Stomach (tissue), 9 donors: ENCODE results near the gene MYH11. TPM values are rescaled to one million over a fixed set of nuclear protein-coding genes. Genes with fewer than 3 reads are reported as not detected.
"Not testable (repeated sequence)": the region's sequence is repeated elsewhere in the genome, so short reads cannot be mapped to it uniquely, and the experiment has no call there.

Source experiments
- DNase-seq, 2 donors: peaks; one replicate each; pipeline versions ENCODE4 v3.0.0 to v3.0.0-alpha.2; 2013 to 2019
- H3K27ac ChIP-seq, 5 donors: fragments of 200-600 bp in 4 of 5; sonication (generic) in 4 of 5; one replicate each; pipeline ENCODE4 v1.5.1; 2013 to 2019; ENCODE audit warnings: mild to moderate bottlenecking in 1 of 5, moderate library complexity in 1 of 5
- H3K27me3 ChIP-seq, 3 donors: fragments of 200-600 bp; sonication (generic); one replicate each; pipeline ENCODE4 v1.5.1; 2017 to 2019; ENCODE audit warnings: mixed run types in 1 of 3
- H3K36me3 ChIP-seq, 4 donors: fragments of 200-600 bp; sonication (generic); 1 replicate in 3 of 4; 2 replicates in 1 of 4; pipeline ENCODE4 v1.5.1; 2016 to 2019
- H3K4me1 ChIP-seq, 4 donors: fragments of 200-600 bp; sonication (generic); one replicate each; pipeline ENCODE4 v1.5.1; 2016 to 2019
- H3K4me3 ChIP-seq, 4 donors: fragments of 200-600 bp; sonication (generic) in 3 of 4; one replicate each; pipeline ENCODE4 v1.5.1; 2016 to 2019; ENCODE audit warnings: mild to moderate bottlenecking in 1 of 4
- H3K9me3 ChIP-seq, 4 donors: fragments of 200-600 bp; sonication (generic); one replicate each; pipeline ENCODE4 v1.5.1; 2016 to 2019
- EP300 ChIP-seq: sonication (generic); formaldehyde crosslinking; IDR thresholded peaks from one replicate; pipeline ENCODE4 v1.6.1; 2017; ENCODE audit warnings: antibody characterized with exemption
- POLR2A ChIP-seq, 4 donors: fragments of 450-650 bp; IDR thresholded peaks; one replicate each; pipeline ENCODE4 v1.6.1; 2016; ENCODE audit warnings: antibody characterized with exemption in 4 of 4, control low read depth in 2 of 4, mild to moderate bottlenecking in 1 of 4, moderate library complexity in 1 of 4
- POLR2AphosphoS5 ChIP-seq, 3 donors: sonication (generic); formaldehyde crosslinking; IDR thresholded peaks; one replicate each; pipeline ENCODE4 v1.6.1; 2016; ENCODE audit warnings: antibody characterized with exemption in 3 of 3
- WGBS, 5 donors: extraction: QIAGEN DNeasy Blood & Tissue Kit in 3 of 5; methylation state at CpG; one replicate each; pipeline versions ENCODE4 v1.1.5 to v1.1.7; 2013 to 2018; 5-methylcytosine and 5-hydroxymethylcytosine counted together
- intact Hi-C: fragments of 100-400 bp; cut with DNase I; formaldehyde crosslinking; loops from one replicate; pipeline ENCODE4 v1.15.1; 2023; ENCODE audit warnings: low total_unique reads
- polyA plus RNA-seq, 3 donors: library from polyadenylated mRNA; stranded (reverse); fragments of 200-250 nt; gene quantifications; one replicate each; pipeline ENCODE4 v1.2.3, GENCODE V29; 2013
- total RNA-seq, 5 donors: library from RNA; depleted of rRNA; stranded (reverse); fragments of >200 nt; gene quantifications; one replicate each; pipeline versions ENCODE4 v1.1.0 to v1.2.3, GENCODE V29; 2014 to 2016
- TF ChIP-seq, protein P1 (sequence below), 7 experiments: fragments of 450-650 bp in 4 of 7; fragments of 200-600 bp in 3 of 7; sonication (generic) in 3 of 7; IDR thresholded peaks; one replicate each; pipeline ENCODE4 v1.5.1; 2016 to 2019; ENCODE audit warnings: antibody characterized with exemption in 7 of 7, control low read depth in 2 of 7, mild to moderate bottlenecking in 1 of 7
- donor health status: healthy with polysubstance abuse.
- donor health status: Bipolar disorder and iron deficiency.
- donor health status: healthy.

MYH11 gene
- total and polyA plus RNA-seq, 8 donors = 33.8 to 3,048 (median 865) TPM

GRCh38 chr16:15843635-15844279 lies 13.1 kb downstream of the MYH11 start:
- DNase-seq = no peak
- WGBS, 5 donors = 69 to 89% (median 83%) methylated on average over 10 of the region's 10 CpGs
- intact Hi-C loops = no loop called here
- H3K27ac ChIP-seq = peak overlapping the region in 3 of 5 donors; percentile 53 to 90 (median 74)
- no peaks in the 10 kb centered on the region for H3K27me3 ChIP-seq
- TF ChIP-seq POLR2A (IDR thresholded peaks at IDR 0.05) (no peak), POLR2AphosphoS5 (IDR thresholded peaks at IDR 0.05) (peak in 1 of 3 donors; percentile 23), EP300 (no peak)
- TF ChIP-seq, protein P1, sequence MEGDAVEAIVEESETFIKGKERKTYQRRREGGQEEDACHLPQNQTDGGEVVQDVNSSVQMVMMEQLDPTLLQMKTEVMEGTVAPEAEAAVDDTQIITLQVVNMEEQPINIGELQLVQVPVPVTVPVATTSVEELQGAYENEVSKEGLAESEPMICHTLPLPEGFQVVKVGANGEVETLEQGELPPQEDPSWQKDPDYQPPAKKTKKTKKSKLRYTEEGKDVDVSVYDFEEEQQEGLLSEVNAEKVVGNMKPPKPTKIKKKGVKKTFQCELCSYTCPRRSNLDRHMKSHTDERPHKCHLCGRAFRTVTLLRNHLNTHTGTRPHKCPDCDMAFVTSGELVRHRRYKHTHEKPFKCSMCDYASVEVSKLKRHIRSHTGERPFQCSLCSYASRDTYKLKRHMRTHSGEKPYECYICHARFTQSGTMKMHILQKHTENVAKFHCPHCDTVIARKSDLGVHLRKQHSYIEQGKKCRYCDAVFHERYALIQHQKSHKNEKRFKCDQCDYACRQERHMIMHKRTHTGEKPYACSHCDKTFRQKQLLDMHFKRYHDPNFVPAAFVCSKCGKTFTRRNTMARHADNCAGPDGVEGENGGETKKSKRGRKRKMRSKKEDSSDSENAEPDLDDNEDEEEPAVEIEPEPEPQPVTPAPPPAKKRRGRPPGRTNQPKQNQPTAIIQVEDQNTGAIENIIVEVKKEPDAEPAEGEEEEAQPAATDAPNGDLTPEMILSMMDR (IDR thresholded peaks at IDR 0.05) = no peak
- no peaks in the 10 kb centered on the region for H3K36me3 ChIP-seq
- no peaks in the 10 kb centered on the region for H3K9me3 ChIP-seq
- H3K4me1 ChIP-seq = peaks cover 0 to 31% (median 11%) of the 10 kb centered on the region in 4 donors
- H3K4me3 ChIP-seq = no peak overlapping the region

DNA sequence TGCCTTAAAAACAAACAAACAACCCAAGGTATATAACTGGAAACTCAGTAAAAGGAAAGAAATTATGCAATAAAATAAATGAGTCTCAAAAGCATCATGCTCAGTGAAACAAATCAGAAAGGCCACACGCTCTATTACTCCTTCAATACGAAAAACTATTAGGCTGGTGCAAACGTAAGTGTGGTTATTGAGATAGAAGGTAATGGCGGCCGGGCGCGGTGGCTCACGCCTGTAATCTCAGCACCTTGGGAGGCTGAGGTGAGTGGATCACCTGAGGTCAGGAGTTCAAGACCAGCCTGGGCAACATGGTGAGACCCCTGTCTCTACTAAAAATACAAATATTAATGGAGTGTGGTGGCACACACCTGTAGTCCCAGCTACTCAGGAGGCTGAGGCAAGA lies 17.6 kb downstream of the MYH11 start:
- H3K4me3 ChIP-seq, H3K27me3 ChIP-seq, H3K9me3 ChIP-seq, intact Hi-C loops, DNase-seq: not testable (repeated sequence)
- Histone ChIP-seq H3K27ac (peak overlapping the region in 3 of 5 donors; percentile 41 to 64 (median 58)), H3K36me3 (peaks cover 0 to 20% (median 0%) of the 10 kb centered on the region in 4 donors), H3K4me1 (peaks cover 0 to 26% (median 9%) of the 10 kb centered on the region in 4 donors)
- 69 to 94% (median 86%) methylated on average over 8 of the region's 8 CpGs for WGBS, 5 donors

GRCh38 chr16:15837761-15838160 lies 19.1 kb downstream of the MYH11 start:
- TF ChIP-seq POLR2AphosphoS5 (IDR thresholded peaks at IDR 0.05) (no peak), POLR2A (IDR thresholded peaks at IDR 0.05) (no peak), EP300 (no peak)
- TF ChIP-seq, protein P1 (IDR thresholded peaks at IDR 0.05) = no peak
- Histone ChIP-seq H3K9me3 (no peaks in the 10 kb centered on the region), H3K27me3 (no peaks in the 10 kb centered on the region), H3K4me1 (peaks cover 0 to 37% (median 9%) of the 10 kb centered on the region in 4 donors), H3K27ac (peak overlapping the region in 3 of 5 donors; percentile 41 to 86 (median 64)), H3K4me3 (no peak overlapping the region), H3K36me3 (peaks cover 0 to 20% (median 0%) of the 10 kb centered on the region in 4 donors)
- intact Hi-C loops = no loop called here
- WGBS, 5 donors = 83 to 96% (median 93%) methylated on average over 11 of the region's 11 CpGs
- no peak for DNase-seq

GRCh38 chr16:15836965-15837611 lies 19.7 kb downstream of the MYH11 start:
- intact Hi-C loops = no loop called here
- Histone ChIP-seq H3K4me1 (peaks cover 0 to 34% (median 9%) of the 10 kb centered on the region in 4 donors), H3K36me3 (peaks cover 0 to 20% (median 0%) of the 10 kb centered on the region in 4 donors), H3K9me3 (no peaks in the 10 kb centered on the region), H3K27ac (peak overlapping the region in 4 of 5 donors; percentile 26 to 86 (median 52)), H3K4me3 (no peak overlapping the region), H3K27me3 (no peaks in the 10 kb centered on the region)
- no peak for DNase-seq
- WGBS, 5 donors = 71 to 87% (median 80%) methylated on average over 10 of the region's 10 CpGs
- TF ChIP-seq, protein P1 (IDR thresholded peaks at IDR 0.05) = no peak
- TF ChIP-seq POLR2A (IDR thresholded peaks at IDR 0.05) (no peak), POLR2AphosphoS5 (IDR thresholded peaks at IDR 0.05) (no peak), EP300 (no peak)
